Muscle of leg (tissue), 11 donors: Measurements from ENCODE around the gene MAN1A1. TPM values are rescaled to one million over a fixed set of nuclear protein-coding genes. Genes with fewer than 3 reads are reported as not detected.

Experiments
- DNase-seq: peaks from one replicate; pipeline ENCODE4 v3.0.0; 2013
- H3K27ac ChIP-seq: one replicate; pipeline ENCODE4 v1.5.1; 2013; ENCODE audit warnings: mild to moderate bottlenecking, low read length, control low read depth
- H3K27me3 ChIP-seq: one replicate; pipeline ENCODE4 v1.6.1; 2013; ENCODE audit warnings: low read length; ENCODE audit not compliant: control insufficient read depth, insufficient read depth
- H3K36me3 ChIP-seq: one replicate; pipeline ENCODE4 v1.6.1; 2013; ENCODE audit warnings: low read length; ENCODE audit not compliant: control insufficient read depth, insufficient read depth
- H3K4me1 ChIP-seq: one replicate; pipeline ENCODE4 v1.6.1; 2013; ENCODE audit warnings: low read length; ENCODE audit not compliant: control insufficient read depth, insufficient read depth
- H3K4me3 ChIP-seq: one replicate; pipeline ENCODE4 v1.5.1; 2013; ENCODE audit warnings: low read length, control low read depth
- H3K9me3 ChIP-seq: replicated peaks from 2 replicates; pipeline ENCODE4 v1.6.1; 2013; ENCODE audit warnings: low read depth, low read length; ENCODE audit not compliant: control insufficient read depth
- WGBS: methylation state at CpG from one replicate; pipeline ENCODE4 v1.1.5; 2013; ENCODE audit warnings: missing lambda C conversion rate; ENCODE audit not compliant: insufficient coverage; 5-methylcytosine and 5-hydroxymethylcytosine counted together
- polyA plus RNA-seq, 8 donors: library from polyadenylated mRNA; unstranded; fragments of 120-200 nt; gene quantifications; one replicate each; pipeline versions ENCODE4 v1.2.1 to v1.2.3, GENCODE V29; 2013; ENCODE audit warnings: inconsistent platforms in 1 of 8, low replicate concordance in 1 of 8; ENCODE audit not compliant: insufficient read length in 8 of 8, insufficient read depth in 1 of 8
- total RNA-seq: library from RNA; stranded (reverse); fragments of 120-200 nt; gene quantifications from one replicate; pipeline ENCODE4 v1.2.4, GENCODE V29; 2013

The MAN1A1 gene
- total and polyA plus RNA-seq, 9 donors: 21.8 to 48.2 (median 33.0) TPM

DNA sequence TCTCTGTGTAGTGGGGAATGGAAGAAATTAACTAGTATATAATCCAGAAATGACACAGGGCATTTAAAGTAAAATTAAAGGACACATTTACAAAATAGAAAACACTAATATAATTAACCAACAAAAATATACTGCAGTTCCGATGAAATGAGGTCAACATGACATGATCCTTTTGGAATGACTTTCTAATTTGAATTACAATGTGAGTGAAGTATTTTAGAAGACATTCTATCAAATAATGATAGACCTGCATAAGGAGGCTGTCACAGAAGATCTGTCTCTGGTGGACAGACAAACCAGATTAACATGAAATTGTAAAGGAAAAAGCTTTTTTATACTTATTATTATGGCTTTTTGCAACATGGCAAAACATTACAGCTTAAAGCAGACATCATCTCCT lies 170.5 kb downstream of the MAN1A1 start:
- no peak for DNase-seq
- no peaks in the 10 kb centered on the region for H3K9me3 ChIP-seq
- no peaks in the 10 kb centered on the region for H3K4me1 ChIP-seq
- H3K27ac ChIP-seq: no peak overlapping the region
- WGBS: no CpG with 5 or more reads among the region's 1 CpG
- H3K36me3 ChIP-seq: no peaks in the 10 kb centered on the region
- no peaks in the 10 kb centered on the region for H3K27me3 ChIP-seq
- H3K4me3 ChIP-seq: no peak overlapping the region

DNA sequence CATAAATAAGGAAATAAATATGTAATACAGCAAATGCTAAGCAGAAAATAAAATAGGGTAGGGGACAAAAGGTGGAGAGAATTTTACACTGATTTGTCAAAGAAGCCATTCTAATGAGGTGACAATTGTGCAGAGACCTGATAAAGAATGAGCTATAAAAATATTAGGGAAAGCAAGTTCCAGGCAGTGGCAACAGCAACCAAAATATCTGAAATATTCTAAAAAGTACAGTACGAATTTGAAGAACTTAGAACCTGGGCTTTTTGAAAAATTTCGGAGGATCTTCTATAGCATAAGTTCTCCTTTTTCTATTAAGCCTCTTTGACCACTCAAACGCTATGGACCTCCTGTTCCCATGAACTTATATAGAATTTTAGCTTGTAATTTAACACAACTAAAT lies 173.1 kb downstream of the MAN1A1 start:
- Histone ChIP-seq H3K27ac (no peak overlapping the region), H3K9me3 (no peaks in the 10 kb centered on the region), H3K4me1 (peaks cover 3% of the 10 kb centered on the region), H3K27me3 (no peaks in the 10 kb centered on the region), H3K36me3 (no peaks in the 10 kb centered on the region), H3K4me3 (no peak overlapping the region)
- no CpG with 5 or more reads among the region's 3 CpGs for WGBS
- no peak for DNase-seq

DNA sequence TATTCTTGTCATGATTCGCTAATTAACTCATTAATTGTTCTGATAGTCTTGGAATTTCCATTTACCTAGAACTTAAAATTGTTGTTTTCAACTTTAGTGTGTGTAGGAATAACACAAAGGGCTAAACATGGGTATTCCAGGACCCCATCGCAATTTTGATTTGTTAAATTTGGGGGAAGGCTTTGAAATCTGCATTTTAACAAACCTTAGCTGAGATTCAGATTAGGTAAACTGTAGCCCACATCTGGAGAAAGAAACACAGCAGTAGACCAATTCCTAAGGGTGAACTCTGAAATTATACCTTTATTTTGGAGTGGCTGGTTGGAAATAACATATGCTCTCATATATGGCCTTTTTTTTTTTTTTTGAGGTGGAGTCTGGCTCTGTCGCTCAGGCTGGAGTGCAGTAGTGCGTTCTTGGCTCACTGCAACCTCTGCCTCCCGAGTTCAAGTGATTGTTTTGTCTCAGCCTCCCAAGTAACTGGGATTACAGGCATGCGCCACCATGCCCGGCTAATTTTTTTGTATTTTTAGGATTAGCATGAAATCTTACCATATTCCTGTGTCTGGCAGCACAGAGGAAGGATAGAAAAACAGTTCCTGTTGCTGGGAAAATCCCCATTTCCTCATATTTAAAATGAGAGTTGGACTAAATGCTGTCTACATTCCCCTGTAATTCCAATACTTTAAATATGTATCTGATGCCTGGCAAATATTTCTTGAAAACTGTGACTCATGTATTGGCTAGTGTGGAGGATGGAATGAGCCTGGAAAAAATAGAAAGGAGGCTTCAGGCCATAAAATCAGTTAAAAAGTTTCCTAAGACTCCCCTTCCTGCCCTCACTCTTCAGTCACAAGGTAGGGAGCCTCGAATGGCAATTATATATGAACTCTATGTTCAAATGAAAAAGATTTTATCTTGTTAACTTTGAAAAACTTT lies 174.4 kb downstream of the MAN1A1 start:
- Histone ChIP-seq H3K4me1 (peaks cover 3% of the 10 kb centered on the region), H3K27me3 (no peaks in the 10 kb centered on the region), H3K36me3 (no peaks in the 10 kb centered on the region), H3K4me3 (no peak overlapping the region), H3K27ac (peak overlapping the region; percentile 92), H3K9me3 (no peaks in the 10 kb centered on the region)
- peak; percentile 84 for DNase-seq
- 50% methylated on average over 2 of the region's 8 CpGs for WGBS

DNA sequence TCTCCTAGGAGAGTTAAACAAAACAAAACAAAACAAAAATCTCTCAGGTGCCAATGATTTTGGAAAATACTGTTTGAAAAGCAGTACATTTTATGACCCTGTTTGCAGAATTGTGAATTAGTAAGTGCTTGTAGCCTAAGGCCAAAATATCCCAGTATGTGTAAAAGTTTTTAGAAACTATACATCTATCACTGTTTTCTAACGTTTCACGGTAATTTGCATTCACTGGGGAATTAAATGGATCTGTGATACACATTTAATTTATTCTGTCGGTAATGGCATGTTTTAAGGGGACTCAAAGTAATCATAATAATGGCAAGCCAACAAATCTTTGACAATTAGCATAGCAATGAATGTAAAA lies 175.5 kb downstream of the MAN1A1 start:
- Histone ChIP-seq H3K4me3 (no peak overlapping the region), H3K27ac (peak overlapping the region; percentile 92), H3K4me1 (peaks cover 3% of the 10 kb centered on the region), H3K9me3 (no peaks in the 10 kb centered on the region), H3K36me3 (no peaks in the 10 kb centered on the region), H3K27me3 (no peaks in the 10 kb centered on the region)
- peak; percentile 42 for DNase-seq
- no CpG with 5 or more reads among the region's 3 CpGs for WGBS

DNA sequence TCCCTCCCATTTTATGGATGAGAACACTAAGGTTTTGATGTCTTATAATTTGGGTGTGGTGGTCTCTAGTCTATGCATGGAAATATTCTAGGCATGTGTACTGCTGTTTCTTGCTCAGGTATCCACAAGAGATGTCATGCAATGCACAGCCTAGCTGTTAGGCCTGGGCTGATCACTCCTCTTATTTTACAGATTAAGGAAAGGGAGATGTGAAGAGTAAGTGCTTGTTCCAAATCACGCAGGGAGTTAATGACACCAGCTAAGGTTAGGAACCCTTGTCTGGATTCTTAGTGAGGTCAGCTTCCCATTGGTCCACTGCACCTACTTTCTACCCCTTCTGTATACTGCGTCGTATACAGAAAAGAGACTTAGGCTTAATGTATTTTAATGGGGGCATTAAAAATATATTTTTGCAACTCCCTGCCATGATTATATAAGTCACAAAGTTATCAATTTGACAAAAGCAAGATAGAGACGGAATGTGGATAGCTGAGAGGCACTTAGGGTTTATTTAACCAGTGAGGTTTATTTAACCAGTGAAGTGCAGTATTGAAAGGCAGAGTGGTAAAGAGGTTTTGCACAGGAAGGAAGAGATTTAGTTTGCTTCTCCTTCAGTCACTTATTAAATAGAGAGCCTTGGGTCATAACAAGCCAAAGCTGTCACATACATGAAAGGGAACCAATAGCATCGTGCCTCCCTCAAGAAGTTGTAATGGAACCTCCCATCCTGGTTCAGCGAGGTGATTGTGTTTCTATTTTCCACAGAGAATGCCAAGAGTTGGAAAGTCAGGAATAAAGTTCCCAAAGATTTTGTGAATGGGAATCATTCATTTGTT lies 176.1 kb downstream of the MAN1A1 start:
- Histone ChIP-seq H3K27ac (peak overlapping the region; percentile 92), H3K4me3 (no peak overlapping the region), H3K4me1 (peaks cover 3% of the 10 kb centered on the region), H3K9me3 (no peaks in the 10 kb centered on the region), H3K36me3 (no peaks in the 10 kb centered on the region), H3K27me3 (no peaks in the 10 kb centered on the region)
- peak; percentile 96 for DNase-seq
- WGBS: no CpG with 5 or more reads among the region's 6 CpGs

DNA sequence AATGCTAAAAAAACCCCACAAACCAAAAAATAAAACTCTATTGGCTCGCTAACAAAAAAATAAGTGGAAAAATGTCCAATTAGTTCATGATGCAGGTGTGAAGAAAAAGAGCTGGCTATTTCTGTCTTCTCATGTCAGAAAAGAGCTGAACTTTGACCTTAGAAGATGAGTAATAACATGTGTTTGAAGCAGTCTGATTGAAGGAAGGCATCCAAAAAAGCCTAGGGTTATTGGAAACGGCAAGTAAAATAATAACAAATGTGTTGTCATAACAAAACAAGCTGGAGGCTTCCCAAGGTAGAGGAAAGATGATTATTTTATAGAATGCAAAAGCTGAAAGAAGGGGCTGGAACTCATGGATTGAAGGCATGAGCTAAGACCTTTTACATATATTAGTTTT lies 176.7 kb downstream of the MAN1A1 start:
- WGBS: no CpG with 5 or more reads among the region's 2 CpGs
- Histone ChIP-seq H3K36me3 (no peaks in the 10 kb centered on the region), H3K27ac (peak overlapping the region; percentile 92), H3K9me3 (no peaks in the 10 kb centered on the region), H3K4me3 (no peak overlapping the region), H3K4me1 (peaks cover 3% of the 10 kb centered on the region), H3K27me3 (no peaks in the 10 kb centered on the region)
- DNase-seq: peak; percentile 93

DNA sequence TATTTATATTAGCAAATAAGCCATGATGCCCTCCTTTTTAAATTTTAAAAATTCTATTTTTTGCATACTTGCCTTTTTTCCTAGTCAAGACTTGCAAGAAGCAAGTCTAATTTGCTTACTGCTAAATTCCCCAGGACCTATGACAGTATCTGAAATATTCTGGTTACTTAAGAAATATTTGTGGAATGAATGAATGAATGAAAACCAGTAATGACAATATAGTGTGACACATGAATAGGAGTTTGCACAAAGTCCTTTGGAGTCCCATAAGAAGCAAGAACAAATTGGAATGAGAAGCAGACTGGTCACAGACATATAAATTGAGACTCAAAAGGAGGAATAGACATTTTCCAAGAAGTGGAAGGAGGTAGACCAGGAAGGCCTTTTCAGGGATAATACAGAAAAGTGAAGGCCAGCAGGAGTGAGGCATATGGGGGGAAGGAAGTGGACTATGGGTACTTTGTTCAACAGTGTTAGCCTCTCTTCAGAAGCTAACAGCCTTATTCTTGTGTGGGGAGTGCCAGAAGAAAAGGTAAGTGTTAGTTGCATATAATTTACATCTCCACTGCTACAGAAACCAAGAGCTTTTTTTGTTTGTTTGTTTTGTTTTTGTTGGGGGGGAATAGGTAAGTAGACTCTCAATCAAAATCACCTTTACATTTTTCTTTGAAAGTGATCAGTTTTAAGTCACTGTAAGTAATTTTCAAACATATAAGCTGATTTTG lies 177.5 kb downstream of the MAN1A1 start:
- no peaks in the 10 kb centered on the region for H3K36me3 ChIP-seq
- DNase-seq: no peak
- H3K27me3 ChIP-seq: no peaks in the 10 kb centered on the region
- H3K27ac ChIP-seq: peak overlapping the region; percentile 92
- peaks cover 3% of the 10 kb centered on the region for H3K4me1 ChIP-seq
- no peaks in the 10 kb centered on the region for H3K9me3 ChIP-seq
- no peak overlapping the region for H3K4me3 ChIP-seq

DNA sequence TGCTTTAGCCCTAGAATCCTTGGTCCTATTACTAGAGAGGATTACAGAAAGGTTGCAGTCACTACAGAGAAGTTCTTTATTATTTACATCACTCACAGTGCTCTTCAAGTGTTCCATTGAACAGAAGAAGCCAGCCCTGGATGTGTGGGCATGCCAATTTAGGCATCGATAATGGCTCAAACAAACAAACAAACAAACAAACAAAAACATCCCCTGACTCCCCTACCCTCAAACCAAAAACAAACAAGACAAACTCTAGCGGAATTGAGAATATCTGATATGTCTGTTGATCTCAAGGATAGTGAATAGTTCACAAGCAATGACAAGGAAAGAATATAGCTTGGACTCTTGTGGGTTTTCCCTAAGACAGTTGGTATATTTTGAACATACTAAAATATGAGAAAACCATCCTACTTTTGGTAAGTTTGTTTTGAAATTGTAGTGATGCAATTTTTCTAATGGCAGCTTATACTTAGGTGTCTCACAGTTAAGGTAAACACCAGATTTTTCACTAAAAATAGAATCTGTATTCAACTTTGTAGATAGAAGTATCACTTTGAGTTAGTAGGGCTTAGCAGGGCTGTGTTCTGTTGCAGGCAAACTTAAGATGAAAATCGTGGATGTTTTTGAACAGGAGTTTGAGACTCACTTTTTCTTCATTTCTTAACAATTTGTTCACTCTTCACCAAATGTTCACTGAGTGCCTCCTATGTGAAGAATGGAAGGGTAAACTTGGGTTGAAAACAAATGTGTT lies 178.3 kb downstream of the MAN1A1 start:
- H3K9me3 ChIP-seq: no peaks in the 10 kb centered on the region
- no peak overlapping the region for H3K27ac ChIP-seq
- peaks cover 3% of the 10 kb centered on the region for H3K4me1 ChIP-seq
- H3K27me3 ChIP-seq: no peaks in the 10 kb centered on the region
- H3K4me3 ChIP-seq: no peak overlapping the region
- no CpG with 5 or more reads among the region's 3 CpGs for WGBS
- DNase-seq: no peak
- no peaks in the 10 kb centered on the region for H3K36me3 ChIP-seq

DNA sequence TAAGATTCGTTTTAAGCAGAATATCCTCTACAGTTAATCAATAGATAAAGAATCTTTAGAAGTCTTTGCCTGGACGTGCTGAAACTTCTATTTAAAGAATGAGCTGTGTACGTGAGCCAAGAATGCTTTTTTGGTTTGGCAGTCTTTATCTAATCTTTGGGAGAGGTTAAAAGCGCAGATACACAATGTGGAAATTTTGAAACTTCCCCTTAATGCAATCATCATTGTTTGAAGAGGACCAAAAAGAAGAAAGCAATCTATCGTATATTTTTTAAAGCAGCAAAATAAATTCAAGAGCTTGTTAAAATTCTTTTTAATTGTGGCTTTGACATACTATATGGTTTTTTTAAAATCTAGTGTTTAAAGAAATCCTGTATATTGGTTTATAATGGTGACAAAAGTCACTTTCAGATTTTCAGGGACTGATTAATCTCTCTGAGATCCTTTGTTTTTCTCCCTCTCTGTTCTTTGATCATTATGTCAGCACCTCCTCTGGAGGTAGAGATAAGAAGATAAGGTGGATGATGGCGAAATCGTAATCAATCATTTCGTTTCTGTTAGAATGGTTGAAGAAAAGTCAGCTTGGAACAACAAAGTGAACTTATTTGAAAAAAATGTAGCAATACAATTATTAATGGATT lies 179.0 kb downstream of the MAN1A1 start:
- Histone ChIP-seq H3K4me1 (peaks cover 3% of the 10 kb centered on the region), H3K9me3 (no peaks in the 10 kb centered on the region), H3K36me3 (no peaks in the 10 kb centered on the region), H3K27ac (no peak overlapping the region), H3K4me3 (no peak overlapping the region), H3K27me3 (no peaks in the 10 kb centered on the region)
- no CpG with 5 or more reads among the region's 8 CpGs for WGBS
- DNase-seq: peak; percentile 77
